Mucosa of rectum (tissue), 2 donors: ENCODE results near the gene CDC14B.
"Not testable (repeated sequence)": the region's sequence is repeated elsewhere in the genome, so short reads cannot be mapped to it uniquely, and the experiment has no call there.

ENCODE experiments used
- H3K27ac ChIP-seq, 2 donors: one replicate each; pipeline ENCODE4 v1.7.0; 2013; ENCODE audit warnings: inconsistent platforms in 2 of 2, low read depth in 2 of 2, low read length in 2 of 2
- H3K27me3 ChIP-seq, 2 donors: one replicate each; pipeline ENCODE4 v1.7.0; 2013; ENCODE audit warnings: low read length in 2 of 2; ENCODE audit not compliant: control insufficient read depth in 2 of 2, insufficient read depth in 2 of 2
- H3K36me3 ChIP-seq, 2 donors: one replicate each; pipeline ENCODE4 v1.7.0; 2013; ENCODE audit warnings: low read length in 2 of 2; ENCODE audit not compliant: control insufficient read depth in 2 of 2, insufficient read depth in 2 of 2
- H3K4me1 ChIP-seq, 2 donors: one replicate each; pipeline ENCODE4 v1.7.0; 2013; ENCODE audit warnings: low read length in 2 of 2, mild to moderate bottlenecking in 1 of 2; ENCODE audit not compliant: control insufficient read depth in 2 of 2, insufficient read depth in 2 of 2
- H3K4me3 ChIP-seq, 2 donors: one replicate each; pipeline ENCODE4 v1.7.0; 2013; ENCODE audit warnings: low read length in 2 of 2
- H3K9ac ChIP-seq, 2 donors: one replicate each; pipeline ENCODE4 v1.7.0; 2013; ENCODE audit warnings: low read length in 2 of 2, low read depth in 1 of 2, mild to moderate bottlenecking in 1 of 2
- H3K9me3 ChIP-seq, 2 donors: one replicate each; pipeline ENCODE4 v1.7.0; 2013; ENCODE audit warnings: low read length in 2 of 2; ENCODE audit not compliant: control insufficient read depth in 2 of 2
- donor health status: healthy.
- donor health status: Normal muscosa, but diverticular disease.

Gene CDC14B

GRCh38 chr9:96654450-96655197 lies 35.0 kb upstream of the CDC14B start:
- Histone ChIP-seq H3K4me1 (peaks cover 0 to 11% of the 10 kb centered on the region in 2 donors), H3K36me3 (no peaks in the 10 kb centered on the region), H3K9ac (peak overlapping the region; percentile 73 to 76), H3K27ac (peak overlapping the region; percentile 85 to 87), H3K4me3 (peak overlapping the region; percentile 66 to 76), H3K9me3 (no peaks in the 10 kb centered on the region), H3K27me3 (no peaks in the 10 kb centered on the region)

- no peak overlapping the region for H3K27ac ChIP-seq
- no peak overlapping the region for H3K4me3 ChIP-seq
- H3K36me3 ChIP-seq = no peaks in the 10 kb centered on the region
- peaks cover 0 to 11% of the 10 kb centered on the region in 2 donors for H3K4me1 ChIP-seq
- H3K27me3 ChIP-seq = no peaks in the 10 kb centered on the region
- no peaks in the 10 kb centered on the region for H3K9me3 ChIP-seq
- no peak overlapping the region for H3K9ac ChIP-seq
Observed at GRCh38 chr9:96651626-96652025, 32.0 kb upstream of the CDC14B start.

- Histone ChIP-seq H3K4me1 (peaks cover 0 to 7% of the 10 kb centered on the region in 2 donors), H3K36me3 (peaks cover 0 to 2% of the 10 kb centered on the region in 2 donors), H3K27ac (no peak overlapping the region), H3K4me3 (no peak overlapping the region), H3K9ac (no peak overlapping the region), H3K9me3 (no peaks in the 10 kb centered on the region), H3K27me3 (no peaks in the 10 kb centered on the region)
Observed at GRCh38 chr9:96649620-96650324, 30.1 kb upstream of the CDC14B start.

- H3K27me3 ChIP-seq = no peaks in the 10 kb centered on the region
- H3K4me3 ChIP-seq = no peak overlapping the region
- peaks cover 0 to 7% of the 10 kb centered on the region in 2 donors for H3K36me3 ChIP-seq
- H3K27ac ChIP-seq = peak overlapping the region; percentile 5 to 6
- H3K9ac ChIP-seq = no peak overlapping the region
- no peaks in the 10 kb centered on the region for H3K9me3 ChIP-seq
- peaks cover 3% of the 10 kb centered on the region in 2 donors for H3K4me1 ChIP-seq
Observed at GRCh38 chr9:96646081-96646991, 26.7 kb upstream of the CDC14B start.

- Histone ChIP-seq H3K9me3 (no peaks in the 10 kb centered on the region), H3K36me3 (peaks cover 0 to 7% of the 10 kb centered on the region in 2 donors), H3K4me1 (peaks cover 3% of the 10 kb centered on the region in 2 donors)
Observed at GRCh38 chr9:96644137-96644536, 24.5 kb upstream of the CDC14B start.

GRCh38 chr9:96641514-96641913 lies 21.9 kb upstream of the CDC14B start:
- Histone ChIP-seq H3K36me3 (peaks cover 0 to 7% of the 10 kb centered on the region in 2 donors), H3K9ac (no peak overlapping the region), H3K4me3 (no peak overlapping the region), H3K9me3 (no peaks in the 10 kb centered on the region), H3K27ac (no peak overlapping the region), H3K27me3 (no peaks in the 10 kb centered on the region), H3K4me1 (peaks cover 3% of the 10 kb centered on the region in 2 donors)

More at GRCh38 chr9:96644137-96644536, 24.5 kb upstream of the CDC14B start:
- Histone ChIP-seq H3K9ac (no peak overlapping the region), H3K27ac (no peak overlapping the region), H3K27me3 (no peaks in the 10 kb centered on the region), H3K4me3 (no peak overlapping the region)

- H3K4me1 ChIP-seq = peaks cover 0 to 3% of the 10 kb centered on the region in 2 donors
- H3K9me3 ChIP-seq = no peaks in the 10 kb centered on the region
- no peak overlapping the region for H3K9ac ChIP-seq
- H3K27me3 ChIP-seq = no peaks in the 10 kb centered on the region
- H3K27ac ChIP-seq = no peak overlapping the region
- peaks cover 0 to 5% of the 10 kb centered on the region in 2 donors for H3K36me3 ChIP-seq
- H3K4me3 ChIP-seq = no peak overlapping the region
Observed at GRCh38 chr9:96638606-96639364, 19.1 kb upstream of the CDC14B start.

GRCh38 chr9:96636368-96636767 lies 16.7 kb upstream of the CDC14B start:
- H3K4me3 ChIP-seq = no peak overlapping the region
- no peak overlapping the region for H3K9ac ChIP-seq
- no peaks in the 10 kb centered on the region for H3K4me1 ChIP-seq
- no peak overlapping the region for H3K27ac ChIP-seq
- H3K9me3 ChIP-seq = no peaks in the 10 kb centered on the region
- no peaks in the 10 kb centered on the region for H3K27me3 ChIP-seq
- H3K36me3 ChIP-seq = no peaks in the 10 kb centered on the region

- not testable (repeated sequence) for H3K27me3 ChIP-seq, H3K9me3 ChIP-seq, H3K4me3 ChIP-seq, H3K36me3 ChIP-seq, H3K4me1 ChIP-seq, H3K27ac ChIP-seq, H3K9ac ChIP-seq
Observed at GRCh38 chr9:96633579-96633978, 13.9 kb upstream of the CDC14B start.
